ENCODE results near the gene GPRC6A. TPM values are rescaled to one million over a fixed set of nuclear protein-coding genes. Genes with fewer than 3 reads are reported as not detected.

Gene GPRC6A
- total RNA-seq (not detected), total RNA-seq (0 to 0.11 (median 0) reads per million in 172 experiments)
- not detected for polyA plus RNA-seq (2013, experiment 1 of 2)
- not detected for polyA plus RNA-seq (2013, experiment 2 of 2)

- Mint-ChIP-seq H3K4me1 (ENCODE audit: low read depth) (no peaks in the 10 kb centered on the region), H3K4me3 (no peak within 1 kb of the TSS)
- intact Hi-C loops (cut with DNase I, micrococcal nuclease), result no loop called here
These were observed at the start of gene GPRC6A for GRCh38 chr6:116828983-116829382. GPRC6A (minus strand) TSS chr6:116829083; CDS start chr6:116829013, 70 bp downstream.

GRCh38 chr6:116877743-116878142 is 48.9 kb upstream of the GPRC6A start:
- H3K4me1 Mint-ChIP-seq (ENCODE audit: low read depth), result peaks cover 8% of the 10 kb centered on the region
- H3K36me3 Mint-ChIP-seq (ENCODE audit: low read depth), result no peaks in the 10 kb centered on the region
- peaks cover 8% of the 10 kb centered on the region for H3K4me1 ChIP-seq (ENCODE audit: insufficient read depth, low read length)
- peaks cover 27 to 35% of the 10 kb centered on the region in 2 experiments for H3K27me3 ChIP-seq (ENCODE audit: control insufficient read depth in 1 of 2, insufficient read depth in 2 of 2, low read length in 2 of 2)
- H3K36me3 ChIP-seq (ENCODE audit: insufficient read depth, low read length), result no peaks in the 10 kb centered on the region
- H3K9me3 Mint-ChIP-seq, result peaks cover 3% of the 10 kb centered on the region
- ChIA-PET POLR2A (no interaction called here), CTCF (no interaction called here)
- ATAC-seq (ENCODE audit: poor library complexity) (no peak), DNase-seq (no peak)
- no peak overlapping the region for H3K4me3 ChIP-seq (ENCODE audit: low read length)
- H3K27me3 Mint-ChIP-seq, result peaks cover 58% of the 10 kb centered on the region
- no peak overlapping the region for H3K4me3 Mint-ChIP-seq
- intact Hi-C loops (cut with DNase I, micrococcal nuclease), result no loop called here
- H3K9me3 ChIP-seq (ENCODE audit: control insufficient read depth in 1 of 2, insufficient read depth in 1 of 2, low read length in 2 of 2), result peaks cover 0 to 11% of the 10 kb centered on the region in 2 experiments
- TF ChIP-seq CTCF (IDR thresholded peaks at IDR 0.05), result no peak
- H3K27ac ChIP-seq (ENCODE audit: low read depth in 1 of 2, low read length in 2 of 2), result no peak overlapping the region
- H3K27ac Mint-ChIP-seq, result no peak overlapping the region

More at GRCh38 chr6:116828983-116829382, at the start of gene GPRC6A:
- ChIA-PET POLR2A (no interaction called here), CTCF (no interaction called here)
- ATAC-seq (ENCODE audit: poor library complexity), result no peak
- Histone ChIP-seq H3K36me3 (ENCODE audit: insufficient read depth, low read length) (no peaks in the 10 kb centered on the region), H3K9me3 (ENCODE audit: control insufficient read depth in 1 of 2, insufficient read depth in 1 of 2, low read length in 2 of 2) (no peaks in the 10 kb centered on the region), H3K4me3 (ENCODE audit: low read length) (no peak within 1 kb of the TSS), H3K27ac (ENCODE audit: low read depth in 1 of 2, low read length in 2 of 2) (no peak within 1 kb of the TSS), H3K4me1 (ENCODE audit: insufficient read depth, low read length) (no peaks in the 10 kb centered on the region), H3K27me3 (ENCODE audit: control insufficient read depth in 1 of 2, insufficient read depth in 2 of 2, low read length in 2 of 2) (no peaks in the 10 kb centered on the region)
- Mint-ChIP-seq H3K27me3 (peaks cover 2% of the 10 kb centered on the region), H3K9me3 (peaks cover 5% of the 10 kb centered on the region), H3K27ac (no peak within 1 kb of the TSS), H3K36me3 (ENCODE audit: low read depth) (no peaks in the 10 kb centered on the region)
- no peak for TF ChIP-seq CTCF (IDR thresholded peaks at IDR 0.05)
- no peak for DNase-seq

- H3K4me3 ChIP-seq (ENCODE audit: low read length), result no peak within 1 kb of the TSS
- intact Hi-C loops (cut with DNase I, micrococcal nuclease), result no loop called here
These were observed 48.0 kb upstream of the GPRC6A start, which contains the start of gene RFX6 for GRCh38 chr6:116876635-116877611. RFX6 (plus strand) TSS chr6:116877242; CDS start chr6:116877276, 34 bp downstream.

More at GRCh38 chr6:116876635-116877611, 48.0 kb upstream of the GPRC6A start, which contains the start of gene RFX6:
- Histone ChIP-seq H3K27ac (ENCODE audit: low read depth in 1 of 2, low read length in 2 of 2) (no peak within 1 kb of the TSS), H3K36me3 (ENCODE audit: insufficient read depth, low read length) (no peaks in the 10 kb centered on the region), H3K9me3 (ENCODE audit: control insufficient read depth in 1 of 2, insufficient read depth in 1 of 2, low read length in 2 of 2) (peaks cover 0 to 13% of the 10 kb centered on the region in 2 experiments), H3K4me1 (ENCODE audit: insufficient read depth, low read length) (peaks cover 8% of the 10 kb centered on the region), H3K27me3 (ENCODE audit: control insufficient read depth in 1 of 2, insufficient read depth in 2 of 2, low read length in 2 of 2) (peaks cover 27 to 35% of the 10 kb centered on the region in 2 experiments)
- no peaks in the 10 kb centered on the region for H3K36me3 Mint-ChIP-seq (ENCODE audit: low read depth)
- peaks cover 64% of the 10 kb centered on the region for H3K27me3 Mint-ChIP-seq
- CTCF ChIA-PET, result no interaction called here
- DNase-seq, result peak in 1 of 14 experiments; percentile 7
- H3K4me3 Mint-ChIP-seq, result no peak within 1 kb of the TSS
- no peak for ATAC-seq (ENCODE audit: poor library complexity)
- H3K27ac Mint-ChIP-seq, result no peak within 1 kb of the TSS
- H3K4me1 Mint-ChIP-seq (ENCODE audit: low read depth), result peaks cover 8% of the 10 kb centered on the region
- POLR2A ChIA-PET, result no interaction called here
- no peak for TF ChIP-seq CTCF (IDR thresholded peaks at IDR 0.05)
- peaks cover 3% of the 10 kb centered on the region for H3K9me3 Mint-ChIP-seq
